DMS 273 treated with DMSO at 0.1 percent for 48 hours (cell line): ENCODE measurements around the gene LSG1.
"Not testable (repeated sequence)": the region's sequence is repeated elsewhere in the genome, so short reads cannot be mapped to it uniquely, and the experiment has no call there.

Experiments used
- DNase-seq: peaks from one replicate; lab custom pipeline; 2025; lab: John Stamatoyannopoulos, UW

LSG1 gene

GRCh38 chr3:194617827-194618226 is 54.2 kb downstream of the LSG1 start:
- DNase-seq: no peak

- DNase-seq: no peak
Observed at GRCh38 chr3:194617143-194617671, 54.8 kb downstream of the LSG1 start.

- DNase-seq: no peak
Observed at GRCh38 chr3:194615226-194615625, 56.8 kb downstream of the LSG1 start.

- DNase-seq: no peak
Observed at GRCh38 chr3:194612221-194612620, 59.8 kb downstream of the LSG1 start.

- no peak for DNase-seq
Observed at GRCh38 chr3:194610689-194611088, 61.3 kb downstream of the LSG1 start.

- no peak for DNase-seq
Observed at GRCh38 chr3:194609601-194610000, 62.4 kb downstream of the LSG1 start.

GRCh38 chr3:194608981-194609380 is 63.0 kb downstream of the LSG1 start:
- DNase-seq: peak; percentile 57

- no peak for DNase-seq
Observed at GRCh38 chr3:194607592-194608389, 64.2 kb downstream of the LSG1 start.

GRCh38 chr3:194606941-194607340 is 65.0 kb downstream of the LSG1 start:
- no peak for DNase-seq

GRCh38 chr3:194606163-194606562 is 65.8 kb downstream of the LSG1 start:
- DNase-seq: no peak

- not testable (repeated sequence) for DNase-seq
Observed at GRCh38 chr3:194605314-194605713, 66.7 kb downstream of the LSG1 start.

GRCh38 chr3:194604837-194605236 is 67.2 kb downstream of the LSG1 start:
- DNase-seq: no peak

GRCh38 chr3:194604126-194604525 is 67.9 kb downstream of the LSG1 start:
- DNase-seq: no peak

GRCh38 chr3:194602669-194603171 is 69.3 kb downstream of the LSG1 start:
- DNase-seq: no peak

- DNase-seq: no peak
Observed at GRCh38 chr3:194598771-194599557, 73.0 kb downstream of the LSG1 start.

- no peak for DNase-seq
Observed at GRCh38 chr3:194596906-194597305, 75.1 kb downstream of the LSG1 start.

GRCh38 chr3:194592798-194593752 is 78.9 kb downstream of the LSG1 start:
- DNase-seq: peak; percentile 68
